PC-9 (cell line): ENCODE data around the gene JMJD6. TPM values are rescaled to one million over a fixed set of nuclear protein-coding genes. Genes with fewer than 3 reads are reported as not detected.

Experiments used
- BruUV-seq: library from RNA; stranded (reverse); fragments of 400-500 nt; replicated peaks from 2 replicates; lab custom pipeline; 2021; lab: Mats Ljungman, UMichigan
- CTCF ChIA-PET: fragments of 300-600 bp; sonication (Branson Sonifier 250); formaldehyde crosslinking; loops from one replicate; lab custom pipeline; 2022; ENCODE audit warnings: antibody characterized with exemption; lab: Charles Lee
- POLR2A ChIA-PET: fragments of 300-600 bp; sonication (Branson Sonifier 250); formaldehyde crosslinking; loops from one replicate; lab custom pipeline; 2022; ENCODE audit warnings: antibody characterized with exemption; ENCODE audit not compliant: unreplicated experiment; lab: Charles Lee
- DNase-seq, 2 experiments: peaks; one replicate each; pipeline versions ENCODE4 v3.0.0 to v3.0.0-alpha.2; 2015 to 2022; ENCODE audit warnings: mixed read lengths in 1 of 2
- H2AFZ ChIP-seq: fragments of 200-600 bp; sonication (generic); 2 replicates; pipeline ENCODE4 v1.8.1; 2017; ENCODE audit warnings: antibody characterized with exemption
- H3F3A ChIP-seq: fragments of 200-600 bp; sonication (generic); 2 replicates; pipeline ENCODE4 v1.8.1; 2017; ENCODE audit warnings: antibody characterized with exemption, mild to moderate bottlenecking, low read depth; ENCODE audit not compliant: insufficient read depth
- H3K27ac ChIP-seq: fragments of 200-600 bp; sonication (generic); 2 replicates; pipeline ENCODE4 v1.6.1; 2016; ENCODE audit warnings: mixed run types
- H3K27me3 ChIP-seq: fragments of 200-600 bp; sonication (generic); 2 replicates; pipeline ENCODE4 v1.6.1; 2016; ENCODE audit warnings: low read depth, mixed run types; ENCODE audit not compliant: insufficient read depth
- H3K36me3 ChIP-seq: fragments of 200-600 bp; sonication (generic); 2 replicates; pipeline ENCODE4 v1.6.1; 2016; ENCODE audit warnings: low read depth, mixed run types
- H3K4me1 ChIP-seq: fragments of 200-600 bp; sonication (generic); replicated peaks from 2 replicates; pipeline ENCODE4 v1.6.1; 2016; ENCODE audit warnings: mixed run types; ENCODE audit not compliant: insufficient read depth
- H3K4me2 ChIP-seq: fragments of 200-600 bp; sonication (generic); 2 replicates; pipeline ENCODE4 v1.6.1; 2017; ENCODE audit warnings: mixed run types
- H3K4me3 ChIP-seq: fragments of 200-600 bp; sonication (generic); 2 replicates; pipeline ENCODE4 v1.6.1; 2016; ENCODE audit warnings: mixed run types
- H3K79me2 ChIP-seq: fragments of 200-600 bp; sonication (generic); 2 replicates; pipeline ENCODE4 v1.6.1; 2017; ENCODE audit warnings: low read depth, mixed run types
- H3K9me2 ChIP-seq: fragments of 200-600 bp; sonication (generic); 2 replicates; pipeline ENCODE4 v1.8.1; 2017; ENCODE audit warnings: mild to moderate bottlenecking; ENCODE audit not compliant: insufficient read depth
- H3K9me3 ChIP-seq: fragments of 200-600 bp; sonication (generic); 2 replicates; pipeline ENCODE4 v1.8.1; 2016; ENCODE audit warnings: low read depth; ENCODE audit not compliant: insufficient read depth
- H4K20me1 ChIP-seq: fragments of 200-600 bp; sonication (generic); 2 replicates; pipeline ENCODE4 v1.8.1; 2017; ENCODE audit not compliant: insufficient read depth
- EZH2 ChIP-seq: fragments of 200-600 bp; sonication (generic); IDR thresholded peaks from 2 replicates; pipeline ENCODE4 v1.8.0; 2017; ENCODE audit warnings: antibody characterized with exemption, low read depth
- intact Hi-C: fragments of 100-400 bp; cut with micrococcal nuclease; formaldehyde crosslinking; loops from one replicate; pipeline ENCODE4 v1.10.0; 2022; ENCODE audit not compliant: unreplicated experiment
- total RNA-seq: library from RNA; stranded (reverse); gene quantifications from 2 replicates; pipeline ENCODE4 v1.2.3, GENCODE V29; 2021
- TF ChIP-seq, protein P1 (sequence below): fragments of 200-600 bp; sonication (generic); conservative IDR thresholded peaks from 2 replicates; pipeline ENCODE4 v1.6.1; 2017; ENCODE audit warnings: mixed run types, antibody characterized with exemption, mild to moderate bottlenecking, moderate library complexity

JMJD6 gene
- total RNA-seq, 1 experiment from 2014 or later, result 25.2 TPM

DNA sequence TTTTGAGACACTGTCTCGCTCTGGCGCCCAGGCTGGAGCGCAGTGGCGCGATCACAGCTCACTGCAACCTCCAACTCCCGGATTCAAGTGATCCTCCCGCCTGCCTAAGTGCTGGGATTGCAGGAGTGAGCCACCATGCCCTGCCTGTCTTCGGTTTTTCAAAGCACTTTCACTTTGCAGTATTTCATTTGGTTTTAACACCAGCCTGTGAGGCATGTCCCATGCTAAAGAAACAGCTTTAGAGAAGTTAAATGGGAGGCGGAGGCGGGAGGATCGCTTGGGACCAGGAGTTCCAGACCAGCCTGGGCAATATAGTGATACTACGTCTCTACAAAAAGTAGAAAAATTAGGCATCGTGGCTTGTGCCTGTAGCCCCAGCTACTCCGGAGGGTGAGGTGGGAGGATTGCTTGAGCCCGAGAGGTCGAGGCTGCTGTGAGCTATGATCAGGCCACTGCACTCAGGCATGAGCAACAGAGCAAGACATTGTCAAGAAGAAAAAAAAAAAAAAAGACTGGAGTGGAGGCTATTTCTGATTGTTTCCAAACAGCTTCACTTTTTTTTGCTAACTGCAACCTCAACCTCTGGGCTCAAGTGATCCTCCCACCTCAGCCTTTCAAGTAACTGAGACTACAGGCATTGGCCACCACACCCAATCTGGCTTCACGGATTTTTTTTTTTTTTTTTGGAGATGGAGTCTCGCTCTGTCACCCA is 1.5 kb upstream of the JMJD6 start:
- no peak overlapping the region; the same call in 1 of the 2 replicates for H3K27ac ChIP-seq
- peaks cover 11% of the 10 kb centered on the region; the same call in 1 of the 2 replicates for H3K36me3 ChIP-seq
- ChIA-PET CTCF (interaction anchor here (0.6 kb wide), 2 partner anchors 161 to 1553 kb away, joined by 4 to 13 read pairs; no protein-coding TSS in a partner anchor), POLR2A (no interaction called here)
- H2AFZ ChIP-seq, result no peak overlapping the region
- no peaks in the 10 kb centered on the region for H3K9me3 ChIP-seq
- H3K4me2 ChIP-seq, result peak overlapping the region; percentile 84
- no peak for DNase-seq
- H3F3A ChIP-seq, result peaks cover 26% of the 10 kb centered on the region
- no peaks in the 10 kb centered on the region for H3K27me3 ChIP-seq
- no TSS peak for BruUV-seq
- H3K79me2 ChIP-seq, result peaks cover 82% of the 10 kb centered on the region
- peaks cover 15% of the 10 kb centered on the region; the same call in 1 of the 2 replicates for H4K20me1 ChIP-seq
- peaks cover 12% of the 10 kb centered on the region for H3K4me1 ChIP-seq
- peak overlapping the region; percentile 78 for H3K4me3 ChIP-seq
- TF ChIP-seq, protein P1, sequence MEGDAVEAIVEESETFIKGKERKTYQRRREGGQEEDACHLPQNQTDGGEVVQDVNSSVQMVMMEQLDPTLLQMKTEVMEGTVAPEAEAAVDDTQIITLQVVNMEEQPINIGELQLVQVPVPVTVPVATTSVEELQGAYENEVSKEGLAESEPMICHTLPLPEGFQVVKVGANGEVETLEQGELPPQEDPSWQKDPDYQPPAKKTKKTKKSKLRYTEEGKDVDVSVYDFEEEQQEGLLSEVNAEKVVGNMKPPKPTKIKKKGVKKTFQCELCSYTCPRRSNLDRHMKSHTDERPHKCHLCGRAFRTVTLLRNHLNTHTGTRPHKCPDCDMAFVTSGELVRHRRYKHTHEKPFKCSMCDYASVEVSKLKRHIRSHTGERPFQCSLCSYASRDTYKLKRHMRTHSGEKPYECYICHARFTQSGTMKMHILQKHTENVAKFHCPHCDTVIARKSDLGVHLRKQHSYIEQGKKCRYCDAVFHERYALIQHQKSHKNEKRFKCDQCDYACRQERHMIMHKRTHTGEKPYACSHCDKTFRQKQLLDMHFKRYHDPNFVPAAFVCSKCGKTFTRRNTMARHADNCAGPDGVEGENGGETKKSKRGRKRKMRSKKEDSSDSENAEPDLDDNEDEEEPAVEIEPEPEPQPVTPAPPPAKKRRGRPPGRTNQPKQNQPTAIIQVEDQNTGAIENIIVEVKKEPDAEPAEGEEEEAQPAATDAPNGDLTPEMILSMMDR, result no peak
- TF ChIP-seq EZH2, result no peak
- intact Hi-C loops, result loop anchor here (5.0 kb wide), 2 partner anchors 171 to 339 kb away; no protein-coding TSS in a partner anchor
- H3K9me2 ChIP-seq, result no peaks in the 10 kb centered on the region

DNA sequence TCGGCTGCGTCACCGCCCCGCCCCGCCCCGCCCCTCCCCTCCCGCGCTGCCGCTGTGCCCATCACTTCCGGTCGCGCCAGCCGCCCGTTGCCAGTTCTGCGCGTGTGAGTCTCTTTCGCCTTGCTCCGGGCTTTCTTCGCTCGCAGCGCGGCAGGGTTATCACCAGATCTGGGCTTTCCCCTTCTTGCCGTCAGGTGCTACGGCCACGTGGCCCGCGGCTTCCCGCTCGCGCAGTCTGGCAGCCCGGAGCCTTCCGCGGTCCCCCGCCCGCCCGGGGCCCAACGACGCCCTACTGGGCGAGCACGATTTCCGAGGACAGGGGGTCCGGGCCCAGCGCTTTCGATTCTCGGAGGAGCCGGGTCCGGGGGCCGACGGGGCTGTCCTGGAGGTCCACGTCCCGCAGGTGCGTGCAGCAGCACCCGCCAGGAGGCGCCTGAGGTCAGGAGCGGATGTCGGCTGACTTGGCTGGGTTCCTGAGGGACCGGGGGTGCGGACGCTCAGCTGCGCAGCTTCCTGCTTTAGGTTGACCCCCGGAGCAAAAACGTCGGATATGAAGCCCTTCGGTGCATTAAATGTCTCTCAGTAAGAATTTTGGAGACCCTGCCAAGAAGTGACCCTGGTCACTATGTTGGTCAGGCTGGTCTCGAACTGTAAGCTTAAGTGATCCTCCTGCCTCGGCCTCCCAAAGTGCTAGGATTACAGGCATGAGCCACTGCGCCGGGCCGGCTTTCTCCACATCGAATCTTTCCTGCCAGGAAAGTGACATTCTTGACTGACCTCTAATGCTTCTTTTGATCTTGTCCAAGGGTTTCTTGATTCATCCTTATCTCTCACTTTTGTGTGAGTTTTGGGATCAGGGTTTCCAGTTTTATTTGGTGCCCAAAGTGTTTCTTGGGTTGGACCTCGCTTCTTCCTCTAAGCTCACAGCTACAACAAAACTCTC is 641 bp upstream of the JMJD6 start, which contains the start of gene METTL23:
METTL23 (plus strand) TSS at position 64 of the 943 bp plus-strand sequence. CDS start 2,872 bp downstream, outside the sequence.
- BruUV-seq, result TSS peak; percentile 71
- no peaks in the 10 kb centered on the region for H3K9me3 ChIP-seq
- TF ChIP-seq, protein P1, result peak; percentile 68; the same call in 1 of the 2 replicates
- no peak for TF ChIP-seq EZH2
- no peaks in the 10 kb centered on the region for H3K9me2 ChIP-seq
- H3K27me3 ChIP-seq, result no peaks in the 10 kb centered on the region
- H3K4me3 ChIP-seq, result peak within 1 kb of the TSS; percentile 78
- H2AFZ ChIP-seq, result peak within 1 kb of the TSS; percentile 91
- ChIA-PET CTCF (interaction anchor here (0.6 kb wide), 2 partner anchors 559 to 1552 kb away, joined by 3 to 4 read pairs; no protein-coding TSS in a partner anchor), POLR2A (interaction anchor here (0.5 to 0.6 kb wide), 2 partner anchors 363 to 748 kb away, joined by 3 to 12 read pairs; partner anchors contain the start of gene ACOX1)
- intact Hi-C loops, result loop anchor here (5.0 kb wide), 2 partner anchors 170 to 340 kb away; no protein-coding TSS in a partner anchor
- H4K20me1 ChIP-seq, result peaks cover 8% of the 10 kb centered on the region; the same call in 1 of the 2 replicates
- peak within 1 kb of the TSS; percentile 87 for H3K4me2 ChIP-seq
- H3K4me1 ChIP-seq, result peaks cover 12% of the 10 kb centered on the region
- H3K36me3 ChIP-seq, result 0 out of 2 replicates have a peak, but pooled peaks cover 6% of the 10 kb centered on the region
- DNase-seq, result peak in 1 of 2 experiments; percentile 70
- H3F3A ChIP-seq, result peaks cover 17% of the 10 kb centered on the region; the same call in 1 of the 2 replicates
- H3K27ac ChIP-seq, result peak within 1 kb of the TSS; percentile 81
- peaks cover 75% of the 10 kb centered on the region for H3K79me2 ChIP-seq
